HG03025 (cell line): ENCODE data around the gene CNPPD1.

Source experiments
- ATAC-seq: cut with Tn5 transposase; IDR thresholded peaks from one replicate; pipeline ENCODE4 v1.9.1; 2021; ENCODE audit warnings: mild to moderate bottlenecking, moderate library complexity; ENCODE audit not compliant: unreplicated experiment, low FRiP score

CNPPD1 gene

DNA sequence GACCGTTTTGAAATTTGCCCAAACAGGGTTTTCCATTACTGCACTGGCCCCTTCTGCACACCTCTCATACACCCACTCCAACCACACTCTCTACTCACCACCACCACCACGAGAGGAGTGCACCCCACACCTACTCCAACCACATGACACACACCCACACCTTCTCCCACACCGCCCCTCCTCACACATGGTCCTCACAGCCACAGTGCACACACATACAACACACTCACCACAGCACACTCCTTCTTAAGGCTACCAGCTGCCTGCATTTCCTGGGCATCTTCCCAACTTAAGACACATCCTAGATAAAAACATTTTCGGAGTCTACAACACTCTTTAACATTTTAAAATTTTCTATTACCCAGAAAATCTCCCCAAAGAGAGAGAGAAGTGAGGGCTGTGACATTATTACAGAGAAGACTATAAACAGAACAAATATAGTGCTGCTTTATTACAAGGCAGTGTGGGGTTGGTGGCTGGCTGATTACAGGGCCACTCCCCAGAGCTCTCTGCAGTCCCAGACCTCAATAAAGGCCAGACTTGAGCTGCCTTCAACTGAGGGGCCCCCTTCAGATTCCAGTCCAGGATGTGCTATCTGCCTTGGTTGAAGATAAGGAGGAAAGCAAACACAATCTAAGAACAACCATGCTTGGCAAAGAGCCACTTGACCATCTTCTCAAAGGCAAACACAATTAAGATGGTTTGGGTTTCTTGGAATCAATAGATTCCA is 52.2 kb downstream of the CNPPD1 start:
- ATAC-seq, result no peak

- no peak for ATAC-seq
These were observed 53.2 kb downstream of the CNPPD1 start for GRCh38 chr2:219123356-219124135.

DNA sequence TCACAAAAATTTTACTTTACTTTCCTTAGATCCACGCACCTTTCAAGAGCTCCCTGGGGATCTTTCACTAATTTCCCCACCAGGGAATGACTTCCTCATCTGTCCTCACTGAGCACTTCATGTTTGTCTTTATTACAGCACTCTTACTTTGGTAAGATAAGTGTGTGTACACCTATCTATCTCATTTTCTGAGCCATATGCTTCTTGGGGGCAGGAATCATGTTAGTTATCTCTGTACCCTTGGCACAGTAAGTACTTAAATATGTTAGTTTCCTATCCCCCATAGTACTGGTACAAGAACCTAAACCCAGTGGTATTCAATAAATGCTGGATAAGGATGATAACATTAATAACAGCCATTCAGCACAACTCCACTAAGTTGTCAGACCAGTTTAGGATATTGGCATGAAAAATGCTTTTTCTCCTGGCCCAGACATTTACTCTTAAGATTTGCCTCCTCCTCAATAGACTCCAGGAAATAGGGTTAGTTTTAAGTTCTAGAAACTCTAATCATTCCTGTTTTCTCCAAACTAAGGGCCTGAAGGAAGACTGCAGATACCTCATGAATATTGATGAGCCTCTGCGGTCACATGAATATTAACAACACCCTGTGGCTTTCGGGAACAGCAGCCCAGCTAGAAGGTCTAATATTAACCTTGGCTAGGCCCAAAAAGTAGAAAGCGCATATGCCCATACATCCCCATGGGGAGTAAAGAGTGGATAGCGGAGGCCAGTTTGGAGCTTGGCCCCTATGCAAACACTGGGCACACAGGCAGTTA is 54.3 kb downstream of the CNPPD1 start:
- no peak for ATAC-seq
